ENCODE results near the gene RAX.

The RAX gene

GRCh38 chr18:59274533-59274928 is 1.3 kb upstream of the RAX start:
- TF ChIP-seq ZFX (IDR thresholded peaks at IDR 0.05; ENCODE audit: borderline replicate concordance), result no peak
- no peak overlapping the region for H3K27ac ChIP-seq

- TF ChIP-seq ZFX (IDR thresholded peaks at IDR 0.05; ENCODE audit: borderline replicate concordance) (no peak), CTCF (IDR thresholded peaks at IDR 0.05) (no peak; the same call in 1 of the 2 replicates)
- no peak overlapping the region for H3K27ac ChIP-seq
Measured at GRCh38 chr18:59273759-59274532, 692 bp upstream of the RAX start.

- TF ChIP-seq ZFX (IDR thresholded peaks at IDR 0.05; ENCODE audit: borderline replicate concordance) (no peak), CTCF (IDR thresholded peaks at IDR 0.05) (no peak)
- H3K27ac ChIP-seq, result no peak overlapping the region
Measured at GRCh38 chr18:59272221-59272888, 899 bp downstream of the RAX start.

GRCh38 chr18:59271606-59272220 is 1.5 kb downstream of the RAX start:
- TF ChIP-seq CTCF (IDR thresholded peaks at IDR 0.05) (no peak), ZFX (IDR thresholded peaks at IDR 0.05; ENCODE audit: borderline replicate concordance) (no peak)
- H3K27ac ChIP-seq, result no peak overlapping the region

GRCh38 chr18:59270689-59271257 is 2.5 kb downstream of the RAX start:
- no peak for TF ChIP-seq CTCF (IDR thresholded peaks at IDR 0.05)
- TF ChIP-seq ZFX (IDR thresholded peaks at IDR 0.05; ENCODE audit: borderline replicate concordance), result no peak
- H3K27ac ChIP-seq, result no peak overlapping the region

- no peak for TF ChIP-seq ZFX (IDR thresholded peaks at IDR 0.05; ENCODE audit: borderline replicate concordance)
- no peak for TF ChIP-seq CTCF (IDR thresholded peaks at IDR 0.05)
- H3K27ac ChIP-seq, result no peak overlapping the region
Measured at GRCh38 chr18:59269563-59270119, 3.6 kb downstream of the RAX start.

GRCh38 chr18:59268721-59269562 is 4.3 kb downstream of the RAX start:
- peak; percentile 94 for TF ChIP-seq CTCF (IDR thresholded peaks at IDR 0.05)
- no peak for TF ChIP-seq ZFX (IDR thresholded peaks at IDR 0.05; ENCODE audit: borderline replicate concordance)
- no peak overlapping the region for H3K27ac ChIP-seq
